ELF-1 (cell line): ENCODE measurements around the gene HOXB3.
A peak's percentile ranks its signal among the peaks of the same experiment; 100 is the strongest.

Experiments
- DNase-seq: peaks from one replicate; pipeline ENCODE4 v3.0.0-alpha.2; 2016; ENCODE audit warnings: low read depth, low spot score

The HOXB3 gene

DNA sequence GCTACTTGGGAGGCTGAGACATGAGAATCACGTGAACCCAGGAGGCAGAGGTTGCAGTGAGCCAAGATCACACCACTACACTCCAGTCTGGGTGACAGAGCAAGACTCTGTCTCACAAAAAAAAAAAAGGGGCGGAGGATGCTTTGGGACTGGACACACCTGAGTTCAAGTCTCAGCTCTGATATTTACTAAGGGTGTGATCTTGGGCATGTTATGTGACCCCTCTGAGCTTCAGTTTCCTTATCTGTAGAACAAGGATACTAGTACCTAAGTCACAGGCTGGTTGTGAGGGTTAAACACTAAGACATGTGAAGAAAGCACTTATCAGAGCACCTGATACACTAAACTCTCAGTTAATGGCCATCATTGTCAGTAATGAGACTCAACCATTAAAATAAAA lies 85.1 kb downstream of the HOXB3 start:
- DNase-seq = no peak

DNA sequence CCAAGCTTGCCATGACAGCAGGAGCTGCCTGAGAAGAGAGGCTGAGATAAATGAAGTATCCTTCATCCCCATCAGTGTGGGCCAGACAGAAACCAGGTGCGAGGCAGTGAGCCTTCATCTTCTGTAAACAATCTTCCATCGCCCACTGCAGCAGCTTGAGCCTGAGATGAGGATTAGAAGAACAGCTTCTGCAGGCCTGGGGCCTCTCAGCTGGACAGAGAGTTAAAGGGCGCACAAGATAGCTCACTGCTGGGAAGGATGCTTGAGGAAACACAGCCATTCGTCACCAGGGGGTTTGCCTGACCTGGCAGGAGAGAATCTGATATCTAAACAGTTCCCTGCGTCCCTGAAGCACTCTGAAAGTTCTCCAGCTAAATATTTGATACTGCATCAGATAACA lies 86.3 kb downstream of the HOXB3 start:
- peak; percentile 91 for DNase-seq

DNA sequence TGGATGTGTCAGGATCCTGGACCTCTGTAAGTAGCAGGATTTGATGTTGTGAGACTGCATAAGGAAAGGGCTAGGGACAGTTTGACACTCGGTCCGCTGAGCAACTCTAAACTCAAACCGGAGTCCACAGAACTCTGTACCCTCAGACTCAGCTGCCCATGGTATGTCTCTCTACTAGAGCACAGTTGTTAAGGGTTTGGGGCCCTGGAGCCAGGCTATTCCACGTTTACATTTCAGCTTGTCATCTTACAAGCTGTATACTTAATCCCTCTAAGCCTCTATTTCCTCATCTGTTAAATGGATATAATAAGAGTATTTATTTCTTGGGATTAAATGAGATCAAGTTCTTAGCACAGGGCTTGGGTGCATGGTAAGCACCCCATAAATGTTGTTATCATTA lies 87.1 kb downstream of the HOXB3 start:
- no peak for DNase-seq

DNA sequence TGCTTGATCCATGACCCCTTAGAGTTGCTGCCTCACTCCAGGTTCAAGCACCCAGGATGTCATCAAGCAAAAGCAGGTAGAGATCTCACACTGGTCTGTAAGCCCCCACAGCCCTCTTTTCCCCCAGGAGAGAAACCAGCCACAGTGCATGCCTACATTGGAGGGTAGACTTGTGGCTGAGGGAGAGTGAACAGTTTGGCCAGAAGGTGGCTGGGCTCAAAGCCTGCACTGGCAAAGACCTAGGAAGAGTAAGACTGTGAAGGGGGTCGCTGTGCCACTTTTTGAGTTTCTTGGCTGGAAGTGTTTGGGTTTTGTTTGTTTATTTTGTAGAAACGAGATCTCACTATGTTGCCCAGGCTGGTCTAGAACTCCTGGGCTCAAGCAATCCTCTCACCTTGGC lies 87.7 kb downstream of the HOXB3 start:
- no peak for DNase-seq

DNA sequence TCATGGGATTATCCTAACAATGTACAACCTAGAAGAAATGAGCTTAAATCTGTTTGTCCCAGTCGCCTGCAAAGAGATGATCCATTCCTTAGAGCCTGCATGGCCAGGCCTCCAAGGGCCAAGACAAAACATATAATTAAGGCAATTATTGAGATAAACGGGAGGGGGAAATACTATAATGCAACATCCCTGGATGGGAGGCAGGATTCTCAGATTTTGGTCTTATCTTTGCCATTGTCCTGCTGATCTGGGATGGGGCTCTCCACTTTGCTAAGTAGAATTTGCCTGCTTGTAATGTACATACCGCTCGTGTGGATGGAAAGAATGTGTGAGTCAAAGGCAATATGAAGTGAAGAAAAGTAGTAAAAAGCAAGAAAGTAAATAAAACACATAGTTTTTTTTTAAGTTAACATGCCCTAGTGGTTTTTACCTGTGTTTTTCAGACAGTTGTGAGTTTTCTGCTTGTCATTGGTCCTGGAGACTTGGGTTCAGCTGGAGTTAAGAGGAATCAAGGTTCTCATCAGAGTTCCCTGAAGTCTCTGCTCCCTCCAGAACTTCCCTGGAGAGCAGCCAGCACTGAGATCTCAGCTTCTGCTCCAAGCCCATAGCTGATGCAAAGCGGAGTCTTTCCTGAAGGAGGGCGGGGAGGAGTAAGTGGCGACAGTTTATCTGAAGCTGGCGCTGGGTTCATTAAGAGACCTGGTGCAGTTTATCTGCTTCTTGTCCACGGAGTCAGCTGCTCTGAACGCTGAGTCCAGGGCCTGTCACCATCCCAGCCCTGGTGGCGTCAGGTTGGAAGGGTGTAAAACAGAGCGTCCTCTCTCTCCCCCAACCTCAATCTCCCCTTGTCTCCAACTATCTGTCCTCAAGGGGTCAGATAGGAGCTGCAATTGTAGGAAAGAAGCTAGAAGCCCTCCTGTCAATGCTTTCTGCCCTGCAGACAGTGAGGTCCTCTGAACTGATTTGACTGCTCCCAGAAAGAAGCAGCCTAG lies 89.3 kb downstream of the HOXB3 start:
- peak; percentile 84 for DNase-seq

DNA sequence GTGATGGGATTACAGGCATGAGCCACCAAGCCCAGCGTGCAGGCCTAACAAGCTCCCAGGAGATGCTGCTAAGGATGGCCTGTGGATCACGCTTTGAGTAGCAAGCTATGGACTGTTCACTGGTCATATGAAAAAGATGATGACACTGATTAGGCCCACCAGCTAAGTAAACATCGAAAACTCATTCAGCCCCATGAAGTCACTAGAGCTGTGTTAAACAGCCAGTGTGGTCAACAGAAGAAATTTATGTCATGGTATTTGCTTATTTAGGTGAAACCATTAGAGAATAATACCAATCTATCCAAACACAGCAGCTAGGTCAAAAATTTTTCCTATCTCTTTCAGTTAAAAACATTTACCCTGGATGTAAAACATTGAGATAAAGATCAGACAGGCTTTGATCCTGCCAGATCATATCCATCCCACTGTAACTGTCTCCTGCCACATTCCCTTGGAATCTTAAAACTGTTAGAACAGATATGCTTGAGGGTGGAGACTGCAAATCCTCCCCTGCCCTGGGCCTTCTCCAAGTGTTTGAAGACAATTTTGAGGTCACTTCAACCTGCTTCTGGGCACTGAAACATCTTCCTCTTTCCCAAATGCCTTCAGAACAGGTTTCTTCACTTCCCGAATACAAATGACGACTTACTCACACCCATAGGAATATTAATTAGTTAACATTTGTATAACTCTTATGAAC lies 90.2 kb downstream of the HOXB3 start:
- no peak for DNase-seq

DNA sequence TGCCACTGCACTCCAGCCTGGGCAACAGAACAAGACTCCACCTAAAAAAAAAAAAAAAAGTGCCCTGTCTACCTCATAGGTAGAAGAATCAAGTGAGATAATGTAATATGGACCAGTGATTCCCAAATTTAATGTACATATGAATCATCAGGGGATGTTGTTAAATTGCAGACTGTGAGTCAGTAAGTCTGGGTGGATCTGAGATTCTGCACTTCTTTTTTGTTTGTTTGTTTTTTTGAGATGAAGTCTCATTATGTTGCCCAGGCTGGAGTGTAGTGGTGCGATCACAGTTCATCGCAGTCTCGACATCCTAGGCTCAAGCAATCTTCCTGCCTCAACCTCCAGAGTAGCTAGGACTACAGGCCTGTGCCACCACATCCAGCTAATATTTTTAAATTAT lies 90.8 kb downstream of the HOXB3 start:
- no peak for DNase-seq
